Activated T-helper 1 cell treated with anti-CD3 and anti-CD28 coated beads, Interleukin-12 subunit alpha, Interleukin-12 subunit beta, Interleukin-2, Interleukin-4 antibody, amounts not matched to agents 30 ng/mL and 10 ng/mL and 1 ng/mL, durations not matched to agents 14 hours and 24 hours and 36 hours (primary cell): ENCODE results near the gene ITPA. TPM values are rescaled to one million over a fixed set of nuclear protein-coding genes. Genes with fewer than 3 reads are reported as not detected.

ENCODE experiments used
- DNase-seq: peaks from one replicate; pipeline ENCODE4 v3.0.0; 2021; ENCODE audit warnings: low spot score
- H3K27ac Mint-ChIP-seq: one replicate; pipeline ENCODE4 v1.8.0; 2021; ENCODE audit warnings: mild to moderate bottlenecking, mixed read lengths
- H3K27me3 Mint-ChIP-seq: one replicate; pipeline ENCODE4 v1.8.0; 2022; ENCODE audit warnings: mild to moderate bottlenecking, moderate library complexity, mixed read lengths; ENCODE audit not compliant: insufficient read depth
- H3K36me3 Mint-ChIP-seq: one replicate; pipeline ENCODE4 v1.8.0; 2021; ENCODE audit warnings: low read depth, mixed read lengths
- H3K4me1 Mint-ChIP-seq: one replicate; pipeline ENCODE4 v1.8.0; 2021; ENCODE audit warnings: low read depth, mixed read lengths
- H3K4me3 Mint-ChIP-seq: one replicate; pipeline ENCODE4 v1.8.0; 2021; ENCODE audit warnings: mild to moderate bottlenecking, moderate library complexity, mixed read lengths
- H3K9me3 Mint-ChIP-seq: one replicate; pipeline ENCODE4 v1.8.0; 2021; ENCODE audit warnings: mixed read lengths
- intact Hi-C: fragments of 100-400 bp; cut with micrococcal nuclease; formaldehyde crosslinking; loops from one replicate; pipeline ENCODE4 v1.15.1; 2024
- total RNA-seq: library from RNA; stranded (reverse); gene quantifications from 2 replicates; pipeline ENCODE4 v1.2.3, GENCODE V29; 2022

The ITPA gene
- total RNA-seq, 1 donor from 2014 or later = 96.0 TPM

DNA sequence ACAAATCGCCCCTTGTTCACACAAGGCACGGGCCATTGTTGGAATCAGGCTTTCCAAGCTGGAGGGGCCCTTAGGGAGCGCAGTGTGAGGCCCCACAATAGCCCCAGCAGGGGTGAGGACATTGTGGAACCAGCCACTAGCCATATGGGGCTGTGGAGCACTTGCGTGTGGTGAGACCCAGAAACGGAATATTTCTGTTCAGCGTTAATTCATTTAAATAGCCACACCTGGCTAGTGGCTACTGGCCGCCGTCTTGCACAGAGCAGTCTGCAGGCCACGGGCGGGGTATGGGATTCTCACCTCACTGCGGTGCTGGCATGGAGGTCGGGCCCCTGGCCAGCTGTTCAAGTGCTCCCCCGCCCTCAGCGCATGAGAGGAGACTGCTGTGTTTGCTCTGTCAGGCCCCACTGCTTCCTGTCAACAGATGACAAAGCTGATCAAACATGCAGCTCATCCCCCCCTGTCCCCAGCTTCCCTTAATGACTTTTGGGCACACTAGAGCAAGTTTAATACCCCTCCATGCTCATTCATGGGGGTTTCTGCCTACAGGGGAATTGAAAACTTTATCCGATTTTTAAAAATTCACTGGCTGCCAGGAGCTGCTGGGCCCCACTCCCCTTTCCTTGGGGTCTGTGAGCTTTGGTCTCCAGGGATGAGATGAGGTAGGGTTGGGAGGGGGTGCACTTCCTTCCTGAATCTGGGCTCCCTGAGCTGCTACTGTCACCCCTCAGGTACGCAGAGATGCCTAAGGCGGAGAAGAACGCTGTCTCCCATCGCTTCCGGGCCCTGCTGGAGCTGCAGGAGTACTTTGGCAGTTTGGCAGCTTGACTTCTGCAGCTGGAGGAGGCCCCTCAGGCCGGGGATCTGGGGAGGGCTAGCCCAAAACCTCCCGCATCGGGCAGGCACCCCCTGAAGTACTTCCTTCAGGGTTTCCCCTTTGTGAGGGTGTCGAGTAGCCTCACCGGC is 13.6 kb downstream of the ITPA start:
- Mint-ChIP-seq H3K27me3 (no peaks in the 10 kb centered on the region), H3K27ac (no peak overlapping the region), H3K4me3 (no peak overlapping the region), H3K4me1 (peaks cover 9% of the 10 kb centered on the region), H3K9me3 (no peaks in the 10 kb centered on the region), H3K36me3 (peaks cover 16% of the 10 kb centered on the region)
- no peak for DNase-seq
- intact Hi-C loops = no loop called here

DNA sequence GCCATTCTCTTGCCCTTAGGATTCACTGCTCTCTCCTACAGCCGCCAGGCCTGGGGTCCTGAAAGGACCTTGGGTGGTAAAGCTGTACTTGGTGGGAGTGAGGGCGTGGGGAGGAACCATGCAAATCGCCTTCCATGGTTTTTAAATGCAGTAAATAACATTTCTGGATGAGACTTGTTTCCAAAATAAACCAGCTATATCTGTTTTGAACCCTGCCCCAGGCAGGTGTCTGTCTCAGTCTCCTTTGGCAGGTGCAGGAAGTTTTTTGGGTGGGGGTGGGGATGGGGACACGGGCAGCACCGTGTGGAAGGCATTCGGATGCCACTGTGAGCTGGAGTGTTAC is 14.3 kb downstream of the ITPA start:
- intact Hi-C loops = no loop called here
- Mint-ChIP-seq H3K9me3 (no peaks in the 10 kb centered on the region), H3K4me1 (peaks cover 9% of the 10 kb centered on the region), H3K36me3 (peaks cover 16% of the 10 kb centered on the region), H3K27me3 (no peaks in the 10 kb centered on the region), H3K4me3 (peak overlapping the region; percentile 2), H3K27ac (no peak overlapping the region)
- DNase-seq = no peak

DNA sequence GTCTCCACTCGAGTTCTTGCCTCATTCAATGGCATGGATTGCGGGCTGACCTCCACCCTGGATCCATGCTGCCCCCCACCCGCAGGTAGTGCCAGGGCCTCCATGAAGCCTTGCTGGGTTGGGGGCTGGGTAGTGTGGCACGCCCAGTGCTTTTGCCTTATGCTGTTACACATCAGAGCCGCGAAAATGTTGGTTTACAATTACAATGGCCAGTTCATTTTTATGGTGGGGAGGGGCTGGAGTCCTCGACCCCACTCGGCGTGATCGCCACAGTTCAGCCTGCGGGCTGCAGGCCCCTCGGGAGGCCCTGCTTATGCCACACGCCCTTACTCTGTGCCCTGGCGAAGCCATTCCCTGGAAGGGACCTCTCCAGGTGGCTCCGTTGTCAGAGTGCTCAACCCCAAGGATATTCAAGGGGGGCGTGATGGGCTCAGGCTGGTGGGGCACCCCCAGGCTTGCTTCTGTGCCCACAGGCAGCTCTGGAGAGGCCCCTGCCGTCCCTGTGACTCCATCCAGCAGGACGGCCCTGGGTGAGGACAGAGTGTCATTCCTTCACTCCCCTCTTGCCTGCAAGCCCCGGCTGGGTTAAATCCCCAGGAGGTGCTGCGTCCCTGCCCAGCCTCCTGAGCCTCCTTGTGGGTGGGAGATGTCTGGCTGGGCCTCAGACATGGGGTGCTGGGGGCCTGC is 14.8 kb downstream of the ITPA start:
- Mint-ChIP-seq H3K36me3 (peaks cover 16% of the 10 kb centered on the region), H3K4me3 (no peak overlapping the region)
- intact Hi-C loops = no loop called here

DNA sequence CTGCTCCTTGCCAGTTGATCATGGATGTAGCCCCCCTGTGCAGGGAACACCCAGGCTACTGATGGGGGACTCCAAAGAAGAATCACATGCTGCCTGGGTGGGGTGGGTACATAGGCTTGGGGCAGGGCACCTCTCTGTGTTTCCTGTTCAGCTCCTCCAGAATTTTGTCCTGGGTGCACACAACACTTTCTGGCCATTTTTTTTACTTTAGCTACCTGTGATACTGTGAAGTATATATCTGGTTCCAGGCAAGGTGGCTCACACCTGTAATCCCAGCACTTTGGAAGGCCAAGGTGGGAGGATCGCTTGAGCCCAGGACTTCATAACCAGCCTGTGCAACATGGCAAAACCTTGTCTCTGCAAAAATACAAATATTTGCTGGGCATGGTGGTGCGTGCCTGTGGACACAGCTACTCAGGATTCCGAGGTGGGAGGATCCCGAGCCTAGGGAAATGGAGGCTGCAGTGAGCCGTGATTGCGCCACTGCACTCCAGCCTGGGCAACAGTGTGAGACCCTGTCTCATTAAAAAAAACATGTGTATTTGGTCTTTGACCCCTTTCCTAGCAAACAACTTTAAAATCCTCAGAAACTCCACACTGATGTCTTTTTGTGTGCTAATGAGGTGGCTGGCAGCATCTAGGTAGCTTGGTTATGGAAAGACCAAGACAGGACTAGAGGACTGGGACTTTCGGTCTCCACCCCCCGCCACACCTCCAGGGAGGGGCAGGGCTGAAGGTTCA is 15.6 kb downstream of the ITPA start:
- H3K4me3 Mint-ChIP-seq = no peak overlapping the region
- no peak for DNase-seq
- no peaks in the 10 kb centered on the region for H3K27me3 Mint-ChIP-seq
- H3K9me3 Mint-ChIP-seq = no peaks in the 10 kb centered on the region
- H3K36me3 Mint-ChIP-seq = peaks cover 16% of the 10 kb centered on the region
- intact Hi-C loops = no loop called here
- no peak overlapping the region for H3K27ac Mint-ChIP-seq
- H3K4me1 Mint-ChIP-seq = peaks cover 9% of the 10 kb centered on the region

More for the DNA sequence above, 14.8 kb downstream of the ITPA start:
- DNase-seq = no peak
- Mint-ChIP-seq H3K9me3 (no peaks in the 10 kb centered on the region), H3K4me1 (peaks cover 9% of the 10 kb centered on the region), H3K27ac (no peak overlapping the region), H3K27me3 (no peaks in the 10 kb centered on the region)

DNA sequence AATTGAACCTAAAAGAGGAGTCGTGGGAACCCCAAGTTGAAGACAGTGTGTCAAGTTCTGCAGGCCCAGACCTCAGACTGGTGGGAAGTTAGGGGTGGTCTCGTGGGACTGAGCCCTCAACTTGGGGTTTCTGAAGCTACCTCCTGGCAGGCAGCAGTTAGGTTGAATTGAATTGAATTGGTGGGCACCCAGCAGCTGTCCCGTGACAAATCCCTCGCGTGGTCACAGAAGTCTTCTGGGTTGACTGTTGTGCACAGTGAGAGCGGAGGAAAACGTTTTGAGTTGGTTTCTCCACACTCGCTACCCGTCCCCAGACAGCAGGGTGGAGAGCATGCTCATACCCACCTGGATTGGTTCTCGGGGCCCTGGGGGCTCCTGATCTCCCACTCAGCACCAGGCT is 16.8 kb downstream of the ITPA start:
- no peak for DNase-seq
- intact Hi-C loops = no loop called here
- H3K27ac Mint-ChIP-seq = no peak overlapping the region
- peaks cover 9% of the 10 kb centered on the region for H3K4me1 Mint-ChIP-seq
- peaks cover 7% of the 10 kb centered on the region for H3K36me3 Mint-ChIP-seq
- no peaks in the 10 kb centered on the region for H3K27me3 Mint-ChIP-seq
- H3K4me3 Mint-ChIP-seq = no peak overlapping the region
- no peaks in the 10 kb centered on the region for H3K9me3 Mint-ChIP-seq

DNA sequence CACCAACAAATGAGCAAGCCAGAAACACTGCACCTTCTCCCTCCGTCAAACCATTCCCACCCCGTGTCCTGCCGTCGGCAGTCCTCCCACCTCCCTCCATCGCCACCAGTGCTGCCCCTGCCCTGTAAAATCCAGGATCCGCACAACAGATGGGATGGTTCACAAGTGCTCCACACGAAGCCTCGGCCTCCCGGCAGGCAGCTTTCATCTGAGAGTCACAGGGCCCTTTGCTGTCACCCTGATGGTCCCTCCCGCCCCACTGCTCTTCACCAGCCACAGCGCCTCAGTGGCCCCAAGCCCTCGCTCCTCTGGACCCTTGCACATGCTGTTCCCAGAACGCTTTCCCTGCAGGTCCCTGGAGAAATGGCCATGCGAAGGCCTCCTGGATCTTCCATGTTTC is 17.6 kb downstream of the ITPA start:
- DNase-seq = no peak
- Mint-ChIP-seq H3K4me3 (no peak overlapping the region), H3K9me3 (no peaks in the 10 kb centered on the region), H3K36me3 (peaks cover under 1% of the 10 kb centered on the region), H3K4me1 (peaks cover 9% of the 10 kb centered on the region), H3K27me3 (no peaks in the 10 kb centered on the region), H3K27ac (no peak overlapping the region)
- intact Hi-C loops = no loop called here

DNA sequence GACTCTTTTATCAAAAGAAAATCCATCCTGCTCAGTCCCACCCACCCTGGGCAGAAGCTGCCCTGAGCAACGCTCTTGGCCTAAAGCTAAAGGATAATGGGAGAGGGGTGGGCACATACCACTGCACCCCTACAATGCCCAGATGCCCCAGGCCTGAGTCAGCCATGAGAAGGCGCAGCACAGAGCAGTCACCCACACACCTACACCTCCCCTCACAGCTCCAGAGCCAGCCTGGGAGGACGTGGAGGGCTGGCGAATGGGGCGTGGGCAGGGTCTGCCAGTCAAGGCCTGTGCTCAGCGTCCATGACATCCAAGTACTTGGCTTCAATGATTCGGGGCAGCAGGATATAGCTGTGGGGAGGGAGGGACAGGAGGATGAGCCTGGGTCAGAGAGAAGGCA is 18.2 kb downstream of the ITPA start:
- no peaks in the 10 kb centered on the region for H3K27me3 Mint-ChIP-seq
- DNase-seq = no peak
- intact Hi-C loops = no loop called here
- no peaks in the 10 kb centered on the region for H3K9me3 Mint-ChIP-seq
- H3K4me3 Mint-ChIP-seq = no peak overlapping the region
- H3K36me3 Mint-ChIP-seq = no peaks in the 10 kb centered on the region
- H3K4me1 Mint-ChIP-seq = peaks cover 9% of the 10 kb centered on the region
- H3K27ac Mint-ChIP-seq = no peak overlapping the region

DNA sequence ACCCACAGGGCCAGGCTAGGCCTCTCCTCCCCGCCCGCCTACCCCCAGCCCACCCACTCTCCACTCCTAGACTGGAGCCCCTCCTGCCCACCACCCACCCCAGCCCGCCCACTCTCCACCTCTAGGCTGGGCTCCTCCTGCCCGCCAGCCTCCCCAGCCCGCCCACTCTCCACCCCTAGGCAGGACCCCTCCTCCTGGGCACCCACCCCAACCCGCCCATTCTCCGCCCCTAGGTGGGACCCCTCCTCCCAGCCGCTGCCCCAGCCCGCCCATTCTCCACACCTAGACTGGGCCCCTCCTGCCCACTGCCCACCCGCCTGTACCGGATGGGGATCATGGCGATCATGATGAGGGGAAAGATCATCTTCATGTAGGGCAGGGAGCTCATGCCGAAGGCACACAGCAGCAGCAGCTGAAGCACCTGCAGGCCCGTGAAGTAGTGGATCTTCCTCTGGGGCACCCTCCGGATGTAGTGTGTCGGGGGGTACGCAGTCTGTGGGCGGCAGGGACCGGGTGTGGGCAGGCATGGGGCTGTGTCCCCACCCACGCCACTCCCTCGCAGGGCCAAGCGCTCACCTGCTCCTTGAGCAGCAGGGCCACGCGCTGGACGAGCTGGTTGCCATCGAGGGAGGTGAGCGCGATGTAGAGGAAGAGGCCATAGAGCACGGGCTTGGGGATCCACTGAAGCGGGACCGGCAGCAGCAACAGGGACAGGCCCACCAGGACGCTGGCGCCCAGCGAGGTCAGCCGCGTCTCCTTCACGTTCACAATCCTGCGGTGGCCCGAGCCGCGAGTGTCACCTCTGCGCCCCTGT is 18.8 kb downstream of the ITPA start:
- Mint-ChIP-seq H3K4me1 (peaks cover 6% of the 10 kb centered on the region), H3K36me3 (no peaks in the 10 kb centered on the region), H3K27ac (no peak overlapping the region), H3K27me3 (no peaks in the 10 kb centered on the region), H3K4me3 (no peak overlapping the region), H3K9me3 (no peaks in the 10 kb centered on the region)
- no peak for DNase-seq
- intact Hi-C loops = no loop called here

DNA sequence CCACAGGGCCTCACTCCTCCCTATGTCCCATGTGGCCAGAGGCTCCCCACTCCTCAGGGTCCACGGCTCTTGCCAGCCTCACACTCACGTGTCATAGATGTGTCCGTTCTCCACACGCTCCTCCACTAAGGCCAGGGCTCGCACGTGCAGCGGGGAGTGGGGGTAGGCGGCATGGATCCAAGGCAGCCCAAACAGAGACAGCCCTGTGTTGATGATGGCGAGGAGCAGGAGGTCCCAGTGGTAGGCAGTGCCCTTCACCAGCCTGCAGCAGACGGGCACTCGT is 19.4 kb downstream of the ITPA start:
- no peak overlapping the region for H3K27ac Mint-ChIP-seq
- intact Hi-C loops = no loop called here
- no peak overlapping the region for H3K4me3 Mint-ChIP-seq
- H3K36me3 Mint-ChIP-seq = no peaks in the 10 kb centered on the region
- peaks cover under 1% of the 10 kb centered on the region for H3K4me1 Mint-ChIP-seq
- H3K9me3 Mint-ChIP-seq = no peaks in the 10 kb centered on the region
- no peak for DNase-seq
- H3K27me3 Mint-ChIP-seq = no peaks in the 10 kb centered on the region

DNA sequence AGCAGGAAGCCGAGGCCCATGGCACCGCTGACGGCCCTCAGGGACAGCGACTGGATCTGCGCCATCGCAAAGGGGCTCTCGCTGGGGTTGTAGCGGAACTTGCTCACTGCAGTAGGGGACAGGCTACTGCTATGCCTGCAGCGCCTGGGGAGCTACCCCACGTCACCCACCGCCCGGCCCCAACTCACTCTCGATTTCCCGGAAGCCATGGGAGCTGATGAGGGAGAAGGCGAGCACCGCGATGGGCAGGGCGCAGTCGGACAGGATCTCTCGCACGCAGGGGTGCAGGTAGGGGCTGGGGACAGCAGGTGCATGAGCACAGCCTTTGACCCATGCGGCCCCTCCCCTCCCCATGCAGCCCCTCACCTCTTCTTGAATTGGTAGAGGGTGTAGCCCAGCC is 19.9 kb downstream of the ITPA start:
- Mint-ChIP-seq H3K27me3 (no peaks in the 10 kb centered on the region), H3K9me3 (no peaks in the 10 kb centered on the region), H3K27ac (no peak overlapping the region), H3K4me3 (no peak overlapping the region), H3K36me3 (no peaks in the 10 kb centered on the region), H3K4me1 (no peaks in the 10 kb centered on the region)
- intact Hi-C loops = no loop called here
- no peak for DNase-seq

DNA sequence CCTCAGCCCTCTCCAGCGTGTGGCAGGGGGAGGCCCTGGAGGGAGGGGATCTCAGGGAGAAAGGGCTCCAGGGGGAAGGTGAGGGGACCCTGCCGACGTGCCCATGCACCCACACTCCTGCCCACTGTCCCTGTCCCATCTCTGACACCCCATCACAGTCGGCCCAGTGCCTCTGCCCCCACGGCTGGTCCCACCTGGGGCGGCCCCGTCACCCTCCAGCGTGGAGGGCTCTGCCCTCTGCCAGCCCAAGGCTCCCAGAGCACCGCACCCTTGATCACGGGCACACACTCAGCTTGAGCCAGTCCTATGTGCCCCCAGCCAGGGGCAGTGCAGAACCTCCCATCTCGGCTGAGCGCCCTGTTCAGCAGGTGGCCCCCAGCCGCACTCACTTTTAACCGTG is 20.5 kb downstream of the ITPA start:
- H3K9me3 Mint-ChIP-seq = no peaks in the 10 kb centered on the region
- H3K4me1 Mint-ChIP-seq = no peaks in the 10 kb centered on the region
- no peak overlapping the region for H3K27ac Mint-ChIP-seq
- no peak overlapping the region for H3K4me3 Mint-ChIP-seq
- intact Hi-C loops = no loop called here
- no peak for DNase-seq
- H3K27me3 Mint-ChIP-seq = no peaks in the 10 kb centered on the region
- H3K36me3 Mint-ChIP-seq = no peaks in the 10 kb centered on the region

DNA sequence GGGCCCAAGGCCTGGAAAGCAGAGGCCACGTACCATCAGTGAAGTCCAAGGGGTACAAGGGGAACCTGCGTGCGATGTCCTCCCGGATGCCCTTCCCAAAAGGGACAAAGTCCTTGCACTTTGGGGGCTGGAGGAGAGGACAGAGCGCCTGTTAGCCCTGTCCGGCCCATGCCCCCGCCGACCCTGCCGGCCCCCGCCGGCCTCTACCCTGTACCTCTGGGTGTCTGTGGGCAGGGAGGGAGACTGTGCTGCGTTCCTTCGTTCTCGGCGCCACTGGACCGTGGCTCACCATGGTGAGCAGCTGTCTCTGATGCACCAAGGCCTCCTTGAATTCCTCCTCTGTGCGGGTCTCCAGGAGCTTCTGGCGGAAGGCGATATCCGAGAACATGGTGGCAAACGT is 21.8 kb downstream of the ITPA start:
- no peaks in the 10 kb centered on the region for H3K9me3 Mint-ChIP-seq
- H3K4me3 Mint-ChIP-seq = no peak overlapping the region
- DNase-seq = no peak
- intact Hi-C loops = no loop called here
- H3K27me3 Mint-ChIP-seq = peaks cover 2% of the 10 kb centered on the region
- no peak overlapping the region for H3K27ac Mint-ChIP-seq
- H3K36me3 Mint-ChIP-seq = no peaks in the 10 kb centered on the region
- H3K4me1 Mint-ChIP-seq = no peaks in the 10 kb centered on the region
